K562 (cell line): ENCODE data around the gene ORM1.

ENCODE experiments used
- CBX5 ChIP-seq: IDR thresholded peaks from 2 replicates; pipeline ENCODE4 v1.6.1; 2014; ENCODE audit warnings: low read depth, borderline replicate concordance
- ILF3 ChIP-seq: fragments of 450-650 bp; IDR thresholded peaks from 2 replicates; pipeline ENCODE4 v1.6.1; 2018; ENCODE audit warnings: antibody characterized with exemption, mild to moderate bottlenecking, moderate library complexity, borderline replicate concordance
- TF ChIP-seq, protein P1 (sequence below), 2 experiments: fragments of 450-650 bp in 1 of 2; sonication (generic) in 1 of 2; formaldehyde crosslinking in 1 of 2; IDR thresholded peaks; 2 replicates each; pipeline versions ENCODE4 v1.7.1 to v1.9.0; 2016 to 2022; ENCODE audit warnings: inconsistent platforms in 1 of 2, mild to moderate bottlenecking in 1 of 2, missing genetic modification reagents in 1 of 2

- TF ChIP-seq, protein P1, sequence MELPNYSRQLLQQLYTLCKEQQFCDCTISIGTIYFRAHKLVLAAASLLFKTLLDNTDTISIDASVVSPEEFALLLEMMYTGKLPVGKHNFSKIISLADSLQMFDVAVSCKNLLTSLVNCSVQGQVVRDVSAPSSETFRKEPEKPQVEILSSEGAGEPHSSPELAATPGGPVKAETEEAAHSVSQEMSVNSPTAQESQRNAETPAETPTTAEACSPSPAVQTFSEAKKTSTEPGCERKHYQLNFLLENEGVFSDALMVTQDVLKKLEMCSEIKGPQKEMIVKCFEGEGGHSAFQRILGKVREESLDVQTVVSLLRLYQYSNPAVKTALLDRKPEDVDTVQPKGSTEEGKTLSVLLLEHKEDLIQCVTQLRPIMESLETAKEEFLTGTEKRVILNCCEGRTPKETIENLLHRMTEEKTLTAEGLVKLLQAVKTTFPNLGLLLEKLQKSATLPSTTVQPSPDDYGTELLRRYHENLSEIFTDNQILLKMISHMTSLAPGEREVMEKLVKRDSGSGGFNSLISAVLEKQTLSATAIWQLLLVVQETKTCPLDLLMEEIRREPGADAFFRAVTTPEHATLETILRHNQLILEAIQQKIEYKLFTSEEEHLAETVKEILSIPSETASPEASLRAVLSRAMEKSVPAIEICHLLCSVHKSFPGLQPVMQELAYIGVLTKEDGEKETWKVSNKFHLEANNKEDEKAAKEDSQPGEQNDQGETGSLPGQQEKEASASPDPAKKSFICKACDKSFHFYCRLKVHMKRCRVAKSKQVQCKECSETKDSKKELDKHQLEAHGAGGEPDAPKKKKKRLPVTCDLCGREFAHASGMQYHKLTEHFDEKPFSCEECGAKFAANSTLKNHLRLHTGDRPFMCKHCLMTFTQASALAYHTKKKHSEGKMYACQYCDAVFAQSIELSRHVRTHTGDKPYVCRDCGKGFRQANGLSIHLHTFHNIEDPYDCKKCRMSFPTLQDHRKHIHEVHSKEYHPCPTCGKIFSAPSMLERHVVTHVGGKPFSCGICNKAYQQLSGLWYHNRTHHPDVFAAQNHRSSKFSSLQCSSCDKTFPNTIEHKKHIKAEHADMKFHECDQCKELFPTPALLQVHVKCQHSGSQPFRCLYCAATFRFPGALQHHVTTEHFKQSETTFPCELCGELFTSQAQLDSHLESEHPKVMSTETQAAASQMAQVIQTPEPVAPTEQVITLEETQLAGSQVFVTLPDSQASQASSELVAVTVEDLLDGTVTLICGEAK (IDR thresholded peaks at IDR 0.05): no peak
- TF ChIP-seq, protein P1 (CRISPR knock-in tag; IDR thresholded peaks at IDR 0.05): no peak
- TF ChIP-seq ILF3: no peak
- no peak for TF ChIP-seq CBX5
Measured at GRCh38 chr9:114341152-114341830, 18.4 kb downstream of the ORM1 start.
